ENCODE results near the gene GNAT2. TPM values are rescaled to one million over a fixed set of nuclear protein-coding genes. Genes with fewer than 3 reads are reported as not detected.

The GNAT2 gene
- polyA plus RNA-seq, 1 experiment = 0.06 TPM

GRCh38 chr1:109584766-109585165 is 34.6 kb downstream of the GNAT2 start:
- Histone ChIP-seq H3K4me3 (ENCODE audit: low read depth, low read length) (no peak overlapping the region), H3K27ac (ENCODE audit: low read depth, low read length) (no peak overlapping the region), H3K9me3 (ENCODE audit: control insufficient read depth, insufficient read depth, low read length) (no peaks in the 10 kb centered on the region), H3K27me3 (ENCODE audit: control insufficient read depth, insufficient read depth, low read length) (no peaks in the 10 kb centered on the region)
- POLR2A ChIA-PET = no interaction called here
- CTCF ChIA-PET = no interaction called here
- no peak for TF ChIP-seq CTCF (IDR thresholded peaks at IDR 0.05; ENCODE audit: low read depth, low read length)
- DNase-seq (ENCODE audit: low read depth, low spot score) = no peak

- TF ChIP-seq CTCF (IDR thresholded peaks at IDR 0.05; ENCODE audit: low read depth, low read length) = no peak
- H3K27ac ChIP-seq (ENCODE audit: low read depth, low read length) = no peak overlapping the region
- DNase-seq (ENCODE audit: low read depth, low spot score) = no peak
- ChIA-PET CTCF (no interaction called here), POLR2A (no interaction called here)
- H3K27me3 ChIP-seq (ENCODE audit: control insufficient read depth, insufficient read depth, low read length) = no peaks in the 10 kb centered on the region
- H3K9me3 ChIP-seq (ENCODE audit: control insufficient read depth, insufficient read depth, low read length) = no peaks in the 10 kb centered on the region
- no peak overlapping the region for H3K4me3 ChIP-seq (ENCODE audit: low read depth, low read length)
These were observed 37.4 kb downstream of the GNAT2 start for GRCh38 chr1:109582021-109582420.

- POLR2A ChIA-PET = interaction anchor here (1.0 to 2.0 kb wide), 2 partner anchors 15 to 31 kb away, joined by 8 to 11 read pairs; partner anchors contain the start of gene GNAI3
- no peak for DNase-seq (ENCODE audit: low read depth, low spot score)
These were observed 39.9 kb downstream of the GNAT2 start for GRCh38 chr1:109579491-109579890.

GRCh38 chr1:109578947-109579443 is 40.4 kb downstream of the GNAT2 start:
- ChIA-PET POLR2A (interaction anchor here (2.0 kb wide), 1 partner anchor 31 kb away, joined by 11 read pairs; the partner anchor contains the start of gene GNAI3), CTCF (interaction anchor here (1.2 to 2.6 kb wide), 2 partner anchors 33 to 61 kb away, joined by 6 to 10 read pairs; no protein-coding TSS in a partner anchor)
- no peak for DNase-seq (ENCODE audit: low read depth, low spot score)
- no peak for TF ChIP-seq CTCF (IDR thresholded peaks at IDR 0.05; ENCODE audit: low read depth, low read length)
- H3K9me3 ChIP-seq (ENCODE audit: control insufficient read depth, insufficient read depth, low read length) = no peaks in the 10 kb centered on the region
- no peak overlapping the region for H3K4me3 ChIP-seq (ENCODE audit: low read depth, low read length)
- H3K27ac ChIP-seq (ENCODE audit: low read depth, low read length) = no peak overlapping the region
- H3K27me3 ChIP-seq (ENCODE audit: control insufficient read depth, insufficient read depth, low read length) = no peaks in the 10 kb centered on the region

More at GRCh38 chr1:109579491-109579890, 39.9 kb downstream of the GNAT2 start:
- no peak for TF ChIP-seq CTCF (IDR thresholded peaks at IDR 0.05; ENCODE audit: low read depth, low read length)
- Histone ChIP-seq H3K4me3 (ENCODE audit: low read depth, low read length) (no peak overlapping the region), H3K27ac (ENCODE audit: low read depth, low read length) (no peak overlapping the region), H3K9me3 (ENCODE audit: control insufficient read depth, insufficient read depth, low read length) (no peaks in the 10 kb centered on the region), H3K27me3 (ENCODE audit: control insufficient read depth, insufficient read depth, low read length) (no peaks in the 10 kb centered on the region)
- CTCF ChIA-PET = interaction anchor here (1.2 to 2.6 kb wide), 2 partner anchors 33 to 60 kb away, joined by 6 to 10 read pairs; no protein-coding TSS in a partner anchor

- Histone ChIP-seq H3K27ac (ENCODE audit: low read depth, low read length) (no peak overlapping the region), H3K4me3 (ENCODE audit: low read depth, low read length) (no peak overlapping the region), H3K27me3 (ENCODE audit: control insufficient read depth, insufficient read depth, low read length) (no peaks in the 10 kb centered on the region), H3K9me3 (ENCODE audit: control insufficient read depth, insufficient read depth, low read length) (no peaks in the 10 kb centered on the region)
- DNase-seq (ENCODE audit: low read depth, low spot score) = peak; percentile 26
- TF ChIP-seq CTCF (IDR thresholded peaks at IDR 0.05; ENCODE audit: low read depth, low read length) = no peak
- ChIA-PET POLR2A (no interaction called here), CTCF (interaction anchor here (0.7 kb wide), 1 partner anchor 1094 kb away, joined by 3 read pairs; no protein-coding TSS in a partner anchor)
These were observed 45.6 kb downstream of the GNAT2 start for GRCh38 chr1:109573785-109574184.

Data from AG04450 (cell line).